Measurements from ENCODE around the gene GPSM3. TPM values are rescaled to one million over a fixed set of nuclear protein-coding genes. Genes with fewer than 3 reads are reported as not detected.

Gene GPSM3, protein sequence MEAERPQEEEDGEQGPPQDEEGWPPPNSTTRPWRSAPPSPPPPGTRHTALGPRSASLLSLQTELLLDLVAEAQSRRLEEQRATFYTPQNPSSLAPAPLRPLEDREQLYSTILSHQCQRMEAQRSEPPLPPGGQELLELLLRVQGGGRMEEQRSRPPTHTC
- polyA plus RNA-seq = 10 to 100 TPM in 3 of 4 donors, 1 to 10 TPM in 1; 6.0 to 31.3 (median 14.0) TPM
- long read RNA-seq, donor 1, transcript GPSM3-206 (4 exons, 1,476 nt) = major isoform, 6 of 13 reads
- long read RNA-seq, donor 1, partial matches to known transcripts = 5 of 13 reads
- long read RNA-seq, donor 1, other reads (novel, unspliced or antisense) = 0 of 13 reads
- long read RNA-seq, donor 2, partial matches to known transcripts = 0 of 4 reads
- long read RNA-seq, donor 2, other reads (novel, unspliced or antisense) = 0 of 4 reads
- long read RNA-seq, donor 3, partial matches to known transcripts = 0 of 2 reads
- long read RNA-seq, donor 3, other reads (novel, unspliced or antisense) = 0 of 2 reads
- long read RNA-seq, donor 4, partial matches to known transcripts = 0 of 1 reads
- long read RNA-seq, donor 4, other reads (novel, unspliced or antisense) = 0 of 1 reads
- long read RNA-seq, donor 5, partial matches to known transcripts = 0 of 4 reads
- long read RNA-seq, donor 5, other reads (novel, unspliced or antisense) = 0 of 4 reads
- long read RNA-seq, donor 6, partial matches to known transcripts = 0 of 3 reads
- long read RNA-seq, donor 6, other reads (novel, unspliced or antisense) = 0 of 3 reads
- long read RNA-seq, donor 7, partial matches to known transcripts = 0 of 3 reads
- long read RNA-seq, donor 7, other reads (novel, unspliced or antisense) = 0 of 3 reads
- long read RNA-seq, donor 8, partial matches to known transcripts = 0 of 1 reads
- long read RNA-seq, donor 8, other reads (novel, unspliced or antisense) = 0 of 1 reads
- long read RNA-seq, donor 9, partial matches to known transcripts = 0 of 1 reads
- long read RNA-seq, donor 9, other reads (novel, unspliced or antisense) = 0 of 1 reads
- long read RNA-seq, donor 10, partial matches to known transcripts = 0 of 3 reads
- long read RNA-seq, donor 10, other reads (novel, unspliced or antisense) = 0 of 3 reads

DNA sequence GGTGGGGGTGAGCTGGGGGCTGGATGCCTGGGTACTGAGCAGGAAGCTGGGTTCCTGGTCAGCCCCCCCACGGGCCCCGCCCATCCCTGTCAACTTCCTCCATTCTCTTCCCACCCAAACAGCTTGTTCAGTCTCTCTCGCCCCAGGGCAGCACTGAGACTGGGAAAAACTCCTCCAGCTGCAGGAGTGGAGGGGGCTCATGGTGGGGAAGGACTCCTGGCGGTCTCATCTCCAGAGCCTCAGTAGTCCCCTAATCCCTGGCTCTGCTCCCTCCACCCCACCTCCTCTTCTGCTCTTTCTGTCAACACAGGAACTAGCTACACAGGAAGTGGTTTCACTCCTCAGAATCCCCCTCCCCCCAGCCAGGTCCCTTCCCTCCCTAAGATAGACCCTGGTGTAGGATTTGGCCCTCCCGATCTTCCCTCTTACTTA lies at the start of gene GPSM3:
TSS of gene GPSM3 (minus strand) at position 36 of the 432 bp plus-strand sequence. CDS start 130 bp downstream, outside the sequence.
- DNase-seq = peak; percentile 52 to 59
- Histone ChIP-seq H3K4me1 (ENCODE audit: control insufficient read depth in 3 of 3, insufficient read depth in 2 of 3, low read depth in 1 of 3, low read length in 2 of 3) (peaks cover 10 to 56% (median 12%) of the 10 kb centered on the region in 3 donors), H3K9me3 (ENCODE audit: control insufficient read depth in 2 of 2, insufficient read depth in 1 of 2, low read depth in 1 of 2, low read length in 1 of 2) (no peaks in the 10 kb centered on the region), H3K27ac (ENCODE audit: low read depth in 1 of 3, low read length in 2 of 3) (peak within 1 kb of the TSS; percentile 81 to 99 (median 94)), H3K4me3 (ENCODE audit: low read depth in 1 of 3, low read length in 3 of 3) (peak within 1 kb of the TSS; percentile 20 to 83 (median 68)), H3K27me3 (ENCODE audit: control insufficient read depth in 3 of 3, insufficient read depth in 3 of 3, low read length in 3 of 3) (no peaks in the 10 kb centered on the region), H3K36me3 (ENCODE audit: control insufficient read depth in 3 of 3, insufficient read depth in 2 of 3, low read depth in 1 of 3, low read length in 3 of 3) (peaks cover 0 to 17% (median 0%) of the 10 kb centered on the region in 3 donors)
- 14 to 44% (median 33%) methylated on average over 5 of the region's 5 CpGs for WGBS, 3 donors
- FAIRE-seq = no peak

DNA sequence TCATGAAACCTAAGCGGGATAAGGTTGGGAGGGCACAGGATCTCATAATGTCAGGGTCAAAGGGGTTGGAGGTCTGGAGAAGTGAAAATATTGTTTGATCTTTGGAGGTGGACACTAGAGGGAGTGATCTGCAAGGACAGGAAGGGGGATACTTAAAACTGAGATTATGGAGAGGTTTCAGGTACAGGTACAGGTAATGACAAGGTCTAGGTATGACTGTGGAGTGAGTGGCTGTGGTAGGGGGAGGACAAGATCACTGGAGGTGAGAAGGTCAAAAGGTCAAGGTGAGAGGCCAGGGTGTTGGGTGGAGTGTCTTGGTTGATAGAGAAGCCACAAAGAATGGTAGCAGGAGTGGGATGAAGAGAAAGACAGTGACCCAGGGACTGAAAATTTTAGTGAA lies 48.2 kb upstream of the GPSM3 start:
- Histone ChIP-seq H3K4me3 (ENCODE audit: low read depth in 1 of 3, low read length in 3 of 3) (no peak overlapping the region), H3K4me1 (ENCODE audit: control insufficient read depth in 3 of 3, insufficient read depth in 2 of 3, low read depth in 1 of 3, low read length in 2 of 3) (no peaks in the 10 kb centered on the region), H3K27me3 (ENCODE audit: control insufficient read depth in 3 of 3, insufficient read depth in 3 of 3, low read length in 3 of 3) (peaks cover 0 to 8% (median 0%) of the 10 kb centered on the region in 3 donors), H3K9me3 (ENCODE audit: control insufficient read depth in 2 of 2, insufficient read depth in 1 of 2, low read depth in 1 of 2, low read length in 1 of 2) (no peaks in the 10 kb centered on the region), H3K36me3 (ENCODE audit: control insufficient read depth in 3 of 3, insufficient read depth in 2 of 3, low read depth in 1 of 3, low read length in 3 of 3) (no peaks in the 10 kb centered on the region), H3K27ac (ENCODE audit: low read depth in 1 of 3, low read length in 2 of 3) (no peak overlapping the region)
- DNase-seq (no peak), FAIRE-seq (no peak)
- 90 to 97% (median 95%) methylated on average over 1 of the region's 1 CpG for WGBS, 3 donors

DNA sequence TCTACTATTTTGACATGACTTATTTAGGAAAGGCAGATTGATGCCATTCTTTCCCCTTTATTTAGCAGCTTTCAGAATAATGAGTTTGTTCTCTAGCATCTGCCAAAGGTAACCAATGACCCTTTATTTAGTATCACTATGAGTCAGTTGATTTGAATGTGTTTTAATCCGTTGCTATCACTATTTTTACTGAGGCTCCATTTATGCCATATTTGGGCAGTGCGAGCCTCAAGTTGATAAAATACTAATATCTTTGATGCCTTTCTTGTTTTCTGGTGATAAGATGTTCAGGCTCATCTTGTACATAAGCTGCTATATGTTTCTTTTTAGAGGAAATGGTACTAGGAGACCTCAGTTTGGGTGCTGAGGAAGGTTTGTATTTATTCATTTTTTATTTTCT lies 47.0 kb upstream of the GPSM3 start:
- H3K4me3 ChIP-seq (ENCODE audit: low read depth in 1 of 3, low read length in 3 of 3) = no peak overlapping the region
- peaks cover 0 to 8% (median 0%) of the 10 kb centered on the region in 3 donors for H3K27me3 ChIP-seq (ENCODE audit: control insufficient read depth in 3 of 3, insufficient read depth in 3 of 3, low read length in 3 of 3)
- H3K36me3 ChIP-seq (ENCODE audit: control insufficient read depth in 3 of 3, insufficient read depth in 2 of 3, low read depth in 1 of 3, low read length in 3 of 3) = no peaks in the 10 kb centered on the region
- no peak overlapping the region for H3K27ac ChIP-seq (ENCODE audit: low read depth in 1 of 3, low read length in 2 of 3)
- no peaks in the 10 kb centered on the region for H3K9me3 ChIP-seq (ENCODE audit: control insufficient read depth in 2 of 2, insufficient read depth in 1 of 2, low read depth in 1 of 2, low read length in 1 of 2)
- FAIRE-seq (no peak), DNase-seq (no peak)
- 62 to 67% (median 65%) methylated on average over 2 of the region's 2 CpGs for WGBS, 3 donors
- H3K4me1 ChIP-seq (ENCODE audit: control insufficient read depth in 3 of 3, insufficient read depth in 2 of 3, low read depth in 1 of 3, low read length in 2 of 3) = no peaks in the 10 kb centered on the region

GRCh38 chr6:32234934-32235333 lies 42.5 kb upstream of the GPSM3 start:
- DNase-seq = no peak
- no peaks in the 10 kb centered on the region for H3K27me3 ChIP-seq (ENCODE audit: control insufficient read depth in 3 of 3, insufficient read depth in 3 of 3, low read length in 3 of 3)
- H3K4me1 ChIP-seq (ENCODE audit: control insufficient read depth in 3 of 3, insufficient read depth in 2 of 3, low read depth in 1 of 3, low read length in 2 of 3) = no peaks in the 10 kb centered on the region
- 51 to 60% (median 53%) methylated on average over 4 of the region's 4 CpGs for WGBS, 3 donors
- no peaks in the 10 kb centered on the region for H3K9me3 ChIP-seq (ENCODE audit: control insufficient read depth in 2 of 2, insufficient read depth in 1 of 2, low read depth in 1 of 2, low read length in 1 of 2)
- H3K4me3 ChIP-seq (ENCODE audit: low read depth in 1 of 3, low read length in 3 of 3) = no peak overlapping the region
- H3K27ac ChIP-seq (ENCODE audit: low read depth in 1 of 3, low read length in 2 of 3) = peak overlapping the region in 1 of 3 donors; percentile 18
- FAIRE-seq = no peak
- H3K36me3 ChIP-seq (ENCODE audit: control insufficient read depth in 3 of 3, insufficient read depth in 2 of 3, low read depth in 1 of 3, low read length in 3 of 3) = no peaks in the 10 kb centered on the region

DNA sequence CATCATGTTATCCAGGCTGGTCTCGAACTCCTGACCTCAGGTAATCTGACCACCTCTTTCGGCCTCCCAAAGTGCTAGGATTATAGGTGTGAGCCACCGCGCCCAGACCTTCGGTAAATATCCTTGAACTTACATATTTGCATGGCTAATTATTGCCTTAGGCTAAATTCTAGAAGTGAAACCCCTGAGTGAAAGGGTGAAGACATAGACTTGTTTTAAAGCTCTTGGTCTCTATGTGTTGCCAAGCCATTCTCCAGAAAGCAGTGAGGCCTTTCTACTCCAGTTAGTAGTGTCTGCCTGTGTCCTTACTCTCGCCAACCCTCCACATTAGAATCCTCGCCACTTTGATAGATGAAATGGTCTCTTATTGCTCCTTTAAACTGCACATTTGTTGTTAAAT lies 34.0 kb upstream of the GPSM3 start:
- 87 to 90% (median 87%) methylated on average over 7 of the region's 7 CpGs for WGBS, 3 donors
- no peak overlapping the region for H3K27ac ChIP-seq (ENCODE audit: low read depth in 1 of 3, low read length in 2 of 3)

DNA sequence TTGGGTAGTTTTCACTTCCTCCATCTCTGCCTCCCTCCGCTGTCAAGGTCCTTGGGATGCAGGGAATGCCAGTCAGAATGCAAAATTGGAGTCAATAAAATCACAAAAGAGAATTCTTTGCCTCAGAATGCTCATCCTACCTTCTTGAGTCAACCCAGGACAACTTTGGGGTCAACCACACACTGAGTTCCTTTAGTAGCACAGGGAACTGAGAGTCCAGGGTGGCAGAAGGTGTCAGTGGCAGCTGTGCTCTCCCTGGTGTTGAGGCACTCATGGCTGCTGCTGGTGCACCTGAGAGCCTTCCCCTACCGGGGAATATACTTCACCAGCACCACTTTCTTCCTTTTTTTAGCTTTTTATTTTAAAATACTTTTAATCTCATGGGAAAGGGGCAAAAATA lies 32.3 kb upstream of the GPSM3 start:
- WGBS, 3 donors = 73 to 85% (median 75%) methylated on average over 2 of the region's 2 CpGs
- no peak overlapping the region for H3K27ac ChIP-seq (ENCODE audit: low read depth in 1 of 3, low read length in 2 of 3)

More for the DNA sequence above, 34.0 kb upstream of the GPSM3 start:
- H3K4me1 ChIP-seq (ENCODE audit: control insufficient read depth in 3 of 3, insufficient read depth in 2 of 3, low read depth in 1 of 3, low read length in 2 of 3) = no peaks in the 10 kb centered on the region
- no peaks in the 10 kb centered on the region for H3K27me3 ChIP-seq (ENCODE audit: control insufficient read depth in 3 of 3, insufficient read depth in 3 of 3, low read length in 3 of 3)
- no peak overlapping the region for H3K4me3 ChIP-seq (ENCODE audit: low read depth in 1 of 3, low read length in 3 of 3)
- DNase-seq = no peak
- no peaks in the 10 kb centered on the region for H3K36me3 ChIP-seq (ENCODE audit: control insufficient read depth in 3 of 3, insufficient read depth in 2 of 3, low read depth in 1 of 3, low read length in 3 of 3)
- H3K9me3 ChIP-seq (ENCODE audit: control insufficient read depth in 2 of 2, insufficient read depth in 1 of 2, low read depth in 1 of 2, low read length in 1 of 2) = no peaks in the 10 kb centered on the region
- no peak for FAIRE-seq

DNA sequence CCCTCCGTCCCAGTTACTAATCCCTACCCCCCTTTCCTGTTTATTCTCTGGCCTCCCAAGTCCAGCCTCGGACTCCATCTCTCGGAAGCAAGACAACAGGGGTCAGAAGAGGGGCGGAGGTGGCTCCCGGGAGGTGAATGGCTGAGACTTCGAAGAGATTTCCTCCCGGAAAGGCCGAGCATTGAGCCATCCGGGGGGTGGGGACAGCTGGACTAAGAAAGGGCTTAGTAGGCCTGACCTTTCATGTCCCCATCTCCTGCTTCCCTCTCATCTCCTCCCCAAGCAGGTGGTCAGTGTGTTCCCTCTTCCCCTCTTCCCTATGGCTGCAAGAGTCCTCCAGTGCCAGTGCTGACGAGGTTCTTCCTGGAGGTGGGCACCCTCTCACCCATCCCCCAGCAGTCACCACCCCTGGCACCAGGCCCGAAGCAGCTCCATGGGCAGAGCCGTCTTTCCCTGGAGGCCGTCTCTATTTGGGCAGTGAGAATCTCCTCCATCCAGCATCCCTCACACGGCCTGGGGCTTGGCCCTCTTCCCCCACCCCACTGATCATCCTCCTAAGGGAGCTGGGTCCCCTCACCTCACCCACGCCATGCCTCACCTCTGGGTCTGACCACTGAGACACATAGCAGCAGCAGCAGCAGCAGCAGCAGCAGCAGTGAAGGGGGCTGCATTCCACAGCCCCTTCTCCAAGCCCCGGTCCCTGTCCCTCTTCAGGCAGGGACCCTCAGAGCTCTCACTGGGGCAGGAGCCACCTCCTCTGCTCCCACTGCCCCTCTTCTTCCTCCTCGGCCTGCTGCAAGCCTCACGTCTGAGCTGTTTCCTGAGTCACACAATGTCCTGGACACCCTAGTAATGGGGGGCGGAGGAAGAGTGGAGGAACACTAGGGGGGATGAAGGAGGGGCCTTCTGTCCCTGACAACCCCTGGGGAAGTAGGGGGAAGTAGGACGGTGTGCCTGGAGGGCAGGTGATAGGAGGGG lies 31.1 kb upstream of the GPSM3 start, which contains the start of gene NOTCH4:
TSS of gene NOTCH4 (minus strand) at position 810 of the 978 bp plus-strand sequence. CDS start at position 671, 139 bp downstream.
- no peak within 1 kb of the TSS for H3K4me3 ChIP-seq (ENCODE audit: low read depth in 1 of 3, low read length in 3 of 3)
- no peaks in the 10 kb centered on the region for H3K9me3 ChIP-seq (ENCODE audit: control insufficient read depth in 2 of 2, insufficient read depth in 1 of 2, low read depth in 1 of 2, low read length in 1 of 2)
- peaks cover 0 to 1% (median 0%) of the 10 kb centered on the region in 3 donors for H3K27me3 ChIP-seq (ENCODE audit: control insufficient read depth in 3 of 3, insufficient read depth in 3 of 3, low read length in 3 of 3)
- H3K36me3 ChIP-seq (ENCODE audit: control insufficient read depth in 3 of 3, insufficient read depth in 2 of 3, low read depth in 1 of 3, low read length in 3 of 3) = no peaks in the 10 kb centered on the region
- no peak for DNase-seq
- peak within 1 kb of the TSS in 1 of 3 donors; percentile 39 for H3K27ac ChIP-seq (ENCODE audit: low read depth in 1 of 3, low read length in 2 of 3)
- no peak for FAIRE-seq
- WGBS, 3 donors = 54 to 72% (median 69%) methylated on average over 20 of the region's 20 CpGs
- H3K4me1 ChIP-seq (ENCODE audit: control insufficient read depth in 3 of 3, insufficient read depth in 2 of 3, low read depth in 1 of 3, low read length in 2 of 3) = no peaks in the 10 kb centered on the region

More for the DNA sequence above, 32.3 kb upstream of the GPSM3 start:
- no peak for DNase-seq
- H3K27me3 ChIP-seq (ENCODE audit: control insufficient read depth in 3 of 3, insufficient read depth in 3 of 3, low read length in 3 of 3) = no peaks in the 10 kb centered on the region
- no peak for FAIRE-seq
- no peaks in the 10 kb centered on the region for H3K36me3 ChIP-seq (ENCODE audit: control insufficient read depth in 3 of 3, insufficient read depth in 2 of 3, low read depth in 1 of 3, low read length in 3 of 3)
- H3K4me3 ChIP-seq (ENCODE audit: low read depth in 1 of 3, low read length in 3 of 3) = no peak overlapping the region
- H3K4me1 ChIP-seq (ENCODE audit: control insufficient read depth in 3 of 3, insufficient read depth in 2 of 3, low read depth in 1 of 3, low read length in 2 of 3) = no peaks in the 10 kb centered on the region
- no peaks in the 10 kb centered on the region for H3K9me3 ChIP-seq (ENCODE audit: control insufficient read depth in 2 of 2, insufficient read depth in 1 of 2, low read depth in 1 of 2, low read length in 1 of 2)

Measured in small intestine (tissue), 16 donors.